HG02610 (cell line): Measurements from ENCODE around the gene YAF2.
"Not testable (repeated sequence)": the region's sequence is repeated elsewhere in the genome, so short reads cannot be mapped to it uniquely, and the experiment has no call there.

Experiments
- ATAC-seq: cut with Tn5 transposase; IDR thresholded peaks from one replicate; pipeline ENCODE4 v1.9.1; 2021; ENCODE audit warnings: mild to moderate bottlenecking, moderate library complexity; ENCODE audit not compliant: unreplicated experiment

YAF2 gene

DNA sequence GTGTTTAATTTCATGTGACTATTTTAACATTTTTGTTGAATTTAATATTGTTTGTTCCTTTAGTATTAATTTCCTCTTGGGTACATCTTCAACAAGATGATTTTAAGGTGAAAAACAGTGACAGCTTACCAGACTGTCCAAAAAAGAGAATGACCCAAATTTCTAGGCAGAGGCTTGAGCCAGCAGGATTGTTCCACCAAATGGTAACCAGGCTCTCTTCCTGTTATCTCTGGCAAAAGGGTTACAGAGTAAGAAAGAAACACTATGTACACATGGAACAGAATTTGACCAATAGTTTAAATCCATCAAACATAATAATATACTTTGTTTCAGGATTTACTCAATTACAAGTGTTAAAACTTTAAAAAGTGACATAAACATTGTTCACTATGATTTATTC, 39.0 kb downstream of the YAF2 start:
- ATAC-seq: no peak

DNA sequence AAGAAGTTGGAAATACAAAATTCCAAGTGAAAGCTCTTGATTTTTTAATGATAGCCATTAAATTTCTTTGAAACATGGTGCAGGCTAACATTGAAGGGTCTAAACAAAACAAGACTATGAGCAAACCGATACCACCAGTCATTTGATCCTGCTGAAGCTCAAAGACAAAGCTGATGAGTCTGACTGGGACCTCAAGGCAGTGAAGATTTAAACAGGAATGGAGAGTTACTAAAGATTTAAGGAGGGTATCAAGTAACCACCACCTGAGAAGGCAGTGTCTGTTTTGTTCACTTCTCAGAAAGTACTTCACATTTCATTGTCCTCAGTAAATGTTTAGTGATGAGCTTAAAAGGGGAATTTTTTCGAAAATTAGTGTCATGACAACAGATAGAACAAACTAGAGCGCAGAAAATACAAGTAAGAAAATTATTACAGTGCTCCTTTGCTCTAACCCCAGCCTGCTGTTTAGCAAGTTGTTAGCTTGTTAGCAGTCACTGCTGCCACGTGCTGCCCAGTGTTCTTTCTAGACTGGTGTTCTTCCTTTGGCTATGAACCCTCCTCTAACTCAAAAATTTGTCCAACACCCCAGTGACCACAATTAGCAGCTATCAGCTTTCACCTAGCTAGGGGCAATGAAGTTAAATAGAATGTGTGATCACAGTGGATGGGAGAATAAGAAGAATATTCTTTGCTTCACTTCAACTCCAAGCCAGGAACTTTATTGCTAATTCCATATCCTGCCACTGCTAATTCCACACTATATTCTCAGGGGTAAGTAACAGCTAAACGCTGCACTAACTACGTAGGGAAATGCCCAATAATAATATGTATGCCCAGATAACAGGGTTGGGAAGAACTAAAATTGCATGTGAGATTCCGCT, 41.1 kb downstream of the YAF2 start:
- ATAC-seq: no peak

DNA sequence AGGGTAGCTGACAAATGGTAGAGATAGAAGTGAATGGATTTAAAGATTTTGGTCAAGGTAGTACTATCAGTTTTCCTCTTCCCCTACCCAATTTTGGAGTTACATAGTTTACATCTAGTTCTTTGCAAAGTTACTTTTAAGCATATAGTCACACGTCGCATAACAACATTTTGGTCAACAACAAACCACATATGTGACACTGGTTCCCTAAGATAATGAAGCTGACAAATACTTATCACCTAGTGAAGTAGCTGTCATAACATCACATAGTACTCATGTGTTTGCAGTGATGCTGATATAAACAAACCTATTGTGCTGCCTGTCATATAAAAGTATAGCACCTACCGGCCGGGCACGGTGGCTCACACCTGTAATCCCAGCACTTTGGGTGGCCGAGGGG, 45.4 kb downstream of the YAF2 start:
- no peak for ATAC-seq

DNA sequence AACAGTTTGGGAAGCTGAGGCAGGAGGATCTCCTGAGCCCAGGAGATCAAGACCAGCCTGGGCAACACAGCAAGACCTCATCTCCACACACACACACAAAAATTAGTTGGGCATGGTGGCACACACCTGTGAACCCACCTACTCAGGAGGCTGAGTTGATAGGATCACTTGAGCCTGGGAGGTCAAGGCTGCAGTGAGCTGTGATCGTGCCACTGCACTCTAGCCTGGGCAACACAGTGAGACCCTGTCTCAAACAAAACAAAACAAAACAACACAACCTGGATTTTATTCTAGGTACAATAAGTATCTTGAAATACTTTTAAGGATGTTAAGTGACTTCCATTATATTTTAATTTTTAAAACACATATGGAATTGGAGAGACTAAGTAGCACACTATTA, 45.8 kb downstream of the YAF2 start:
- no peak for ATAC-seq

DNA sequence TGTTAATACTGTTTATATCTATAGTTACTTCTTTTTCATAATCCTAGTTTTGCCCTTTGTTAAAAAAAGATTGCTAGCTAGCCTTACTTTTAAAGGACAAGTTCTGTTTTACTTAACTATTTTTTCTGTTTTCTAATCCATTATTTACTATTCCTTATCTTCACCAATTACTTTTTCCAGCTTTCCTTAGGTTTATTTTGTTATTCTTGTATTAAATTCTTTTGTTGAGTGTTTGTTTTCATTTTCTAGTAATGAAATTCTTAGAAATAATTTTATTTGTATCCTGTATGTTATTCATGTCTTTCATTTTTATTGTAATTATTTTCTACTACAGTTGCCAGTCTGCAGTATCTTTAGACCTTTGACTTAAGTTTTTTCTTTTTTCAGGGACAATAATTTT, 47.7 kb downstream of the YAF2 start:
- ATAC-seq: no peak

DNA sequence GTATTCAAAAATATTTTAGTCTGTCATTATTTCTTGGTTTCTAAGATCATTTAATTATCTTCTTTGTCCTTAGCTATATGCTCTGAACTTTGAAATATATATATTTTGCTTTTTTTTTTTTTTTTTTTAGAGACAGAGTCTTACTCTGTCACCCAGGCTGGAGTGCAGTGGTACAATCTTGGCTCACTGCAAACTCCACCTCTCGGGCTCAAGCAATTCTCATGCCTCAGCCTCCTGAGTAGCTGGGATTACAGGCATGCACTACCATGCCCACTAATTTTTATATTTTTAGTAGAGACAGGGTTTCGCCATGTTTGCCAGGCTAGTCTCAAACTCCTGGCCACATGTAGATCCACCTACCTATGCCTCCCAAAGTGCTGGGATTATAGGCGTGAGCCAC, 49.8 kb downstream of the YAF2 start:
- not testable (repeated sequence) for ATAC-seq

DNA sequence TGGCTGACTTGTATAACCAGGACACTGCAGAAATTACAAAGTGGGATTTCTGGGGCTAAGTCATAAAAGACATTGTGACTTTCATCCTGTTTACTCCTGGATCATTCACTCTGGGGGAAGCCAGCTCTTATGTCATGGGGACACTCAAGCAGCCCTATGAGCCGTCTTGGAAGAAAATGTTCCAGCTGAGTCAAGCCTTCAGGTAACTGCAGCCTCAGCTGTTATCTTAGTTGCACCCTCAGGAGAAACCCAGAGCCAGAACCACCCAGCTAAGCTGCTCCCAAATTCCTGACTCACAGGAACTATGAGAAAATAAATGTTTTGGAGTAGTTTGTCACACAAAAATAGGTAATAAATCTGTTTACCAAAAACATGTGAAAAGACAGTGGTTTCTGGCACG, 50.2 kb downstream of the YAF2 start:
- ATAC-seq: no peak

DNA sequence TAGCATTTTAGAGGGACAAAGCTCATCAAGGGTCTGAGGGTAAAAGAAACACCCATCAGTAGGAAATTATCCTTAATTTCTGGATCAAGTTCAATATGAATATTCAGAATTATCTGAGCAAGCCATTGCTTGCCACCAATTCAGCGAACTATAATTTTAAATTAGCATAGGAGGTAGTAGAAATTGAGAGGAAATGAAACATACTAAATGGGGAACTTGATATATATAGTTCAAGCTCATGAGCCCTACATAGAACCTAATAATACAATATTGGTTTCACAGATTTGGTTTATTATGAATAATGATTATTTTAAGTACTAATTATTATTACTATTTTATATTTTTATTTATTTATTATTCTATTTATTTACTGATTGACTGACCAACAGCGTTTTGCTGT, 51.3 kb downstream of the YAF2 start:
- no peak for ATAC-seq

DNA sequence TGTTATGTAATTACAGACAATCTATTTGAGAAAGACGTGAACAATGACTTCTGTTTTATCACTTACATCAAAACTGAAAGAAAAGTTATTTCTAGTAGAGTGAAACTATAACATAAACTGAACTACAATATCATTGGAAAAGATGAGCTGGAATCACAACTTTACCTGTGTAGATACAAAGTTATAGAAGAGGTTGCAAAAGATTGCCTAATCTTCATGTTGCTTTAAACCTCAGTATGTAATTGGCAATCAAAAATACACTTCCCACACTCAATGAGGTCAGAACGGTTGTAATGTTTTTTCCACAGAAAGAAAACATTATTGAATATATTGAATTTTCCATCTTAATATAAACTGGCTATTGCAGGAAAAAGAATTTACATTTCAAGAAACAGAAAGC, 55.7 kb downstream of the YAF2 start:
- ATAC-seq: no peak

DNA sequence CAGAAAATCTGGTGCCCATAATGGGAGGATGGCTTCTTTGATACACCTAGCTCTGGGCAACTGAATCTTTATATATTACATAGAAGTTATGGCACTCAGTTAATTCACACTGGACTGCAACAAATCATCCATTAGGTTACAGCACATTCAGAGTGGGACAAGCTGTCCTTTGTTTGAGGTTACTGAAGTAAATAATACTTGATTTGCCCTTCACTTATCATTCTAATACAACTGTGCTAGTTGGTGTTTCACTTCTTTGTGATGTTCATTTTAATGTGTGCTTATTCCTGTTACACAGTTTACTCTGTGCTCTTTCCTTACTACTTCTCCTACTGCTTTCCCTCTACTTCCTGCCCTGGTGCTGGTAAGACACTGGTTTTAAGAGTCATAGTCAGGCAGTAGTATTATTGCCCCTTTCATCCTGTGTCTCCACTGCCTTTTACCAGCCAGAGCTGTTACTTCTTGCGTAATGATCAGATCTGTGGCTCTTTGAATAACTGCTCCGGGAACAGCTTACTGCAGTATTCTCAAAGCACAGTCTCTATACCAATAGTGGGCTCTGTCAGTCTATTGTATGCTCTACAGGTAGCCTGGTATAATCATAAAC, 57.0 kb downstream of the YAF2 start:
- no peak for ATAC-seq

DNA sequence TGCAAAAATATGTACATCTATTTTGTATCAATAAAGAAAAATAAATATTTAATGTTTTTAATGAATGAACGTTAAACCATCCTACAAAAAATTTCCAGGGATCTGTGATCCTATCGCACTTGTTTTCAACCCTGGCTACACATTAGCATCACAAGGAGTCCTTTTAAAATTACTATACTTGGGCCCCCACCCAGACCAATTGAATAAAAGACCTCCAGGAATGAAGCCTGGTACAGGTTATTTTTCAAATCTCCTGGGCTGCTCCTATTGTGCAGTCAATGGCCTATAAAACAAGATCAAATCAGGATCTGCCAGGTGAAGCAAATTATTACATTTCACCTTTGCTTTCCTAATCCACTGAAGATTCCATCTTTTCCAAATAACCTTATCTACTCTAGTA, 59.9 kb downstream of the YAF2 start:
- no peak for ATAC-seq

DNA sequence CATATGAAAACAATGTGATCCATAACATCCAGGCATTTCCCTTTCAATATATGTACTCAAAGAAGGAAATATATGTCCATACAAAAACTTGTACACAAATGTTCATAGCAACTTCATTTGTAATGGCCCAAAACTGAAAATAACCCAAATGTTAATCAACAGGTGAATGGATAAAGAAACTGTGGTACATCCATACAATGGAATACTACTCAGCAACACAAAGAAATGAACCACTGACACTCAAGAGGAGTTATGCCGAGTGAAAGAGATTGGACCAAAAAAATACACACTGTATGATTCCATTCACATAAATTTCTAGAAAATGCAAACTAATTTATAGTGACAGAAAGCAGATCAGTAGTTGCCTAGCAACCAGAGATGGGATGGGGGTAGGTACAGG, 63.1 kb downstream of the YAF2 start:
- ATAC-seq: no peak

DNA sequence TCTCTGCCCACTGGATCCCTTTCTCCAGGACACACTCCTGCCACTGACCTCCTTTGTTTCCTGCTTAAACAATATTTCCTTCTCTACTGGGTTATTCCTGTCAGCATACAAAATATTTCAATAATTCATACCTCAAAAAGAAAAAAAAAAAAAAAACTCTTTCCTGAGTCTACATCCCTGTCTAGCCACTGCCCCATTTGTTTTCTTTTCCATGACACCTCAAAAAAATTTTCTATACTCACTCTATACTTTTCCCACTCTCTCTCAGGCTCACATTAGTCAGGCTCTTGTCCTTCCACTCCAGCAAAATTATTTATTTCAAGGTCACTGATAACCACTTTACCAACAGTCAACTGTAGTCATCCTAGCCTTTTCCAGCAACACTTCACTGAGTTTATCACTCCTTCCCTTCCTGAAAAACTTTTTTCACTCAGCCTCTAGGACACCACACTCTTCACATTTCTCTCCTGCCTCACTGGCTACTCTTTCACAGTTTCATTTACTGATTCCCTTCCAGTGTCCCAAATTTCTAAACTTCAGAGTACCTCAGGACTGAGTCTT, 64.0 kb downstream of the YAF2 start:
- ATAC-seq: no peak

DNA sequence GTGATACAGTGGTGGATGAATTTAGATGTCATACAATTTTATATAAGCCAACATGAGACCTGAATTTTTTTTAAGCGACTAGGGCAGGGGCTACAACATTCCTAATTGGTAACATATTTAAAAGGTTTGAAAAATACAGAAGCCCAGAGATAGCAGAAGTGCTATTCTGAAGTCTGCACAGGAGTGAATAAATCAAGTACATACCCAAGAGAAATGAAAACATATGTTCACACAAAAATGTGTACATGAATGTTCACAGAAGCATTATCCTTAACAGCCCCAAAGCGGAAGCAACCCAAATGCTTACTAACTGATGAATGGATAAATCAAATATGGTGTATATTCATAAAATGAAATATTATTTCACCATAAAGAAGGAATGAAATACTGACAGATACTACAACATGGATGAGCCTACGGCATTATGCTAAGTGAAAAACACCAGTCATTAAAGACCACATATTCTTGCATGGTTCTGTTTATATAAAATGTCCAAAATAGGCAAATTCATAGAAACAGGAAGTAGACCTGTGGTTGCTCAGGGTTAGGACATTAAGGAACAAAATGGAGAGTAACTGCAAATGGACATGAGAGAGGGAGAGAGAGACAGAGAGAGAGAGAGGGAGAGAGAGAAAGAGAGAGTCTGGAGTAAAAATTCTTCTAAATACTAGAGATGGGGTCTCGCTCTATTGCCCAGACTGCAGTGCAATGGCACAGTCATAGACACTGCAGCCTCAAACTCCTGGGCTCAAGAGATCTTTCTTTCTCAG, 65.4 kb downstream of the YAF2 start:
- ATAC-seq: no peak

DNA sequence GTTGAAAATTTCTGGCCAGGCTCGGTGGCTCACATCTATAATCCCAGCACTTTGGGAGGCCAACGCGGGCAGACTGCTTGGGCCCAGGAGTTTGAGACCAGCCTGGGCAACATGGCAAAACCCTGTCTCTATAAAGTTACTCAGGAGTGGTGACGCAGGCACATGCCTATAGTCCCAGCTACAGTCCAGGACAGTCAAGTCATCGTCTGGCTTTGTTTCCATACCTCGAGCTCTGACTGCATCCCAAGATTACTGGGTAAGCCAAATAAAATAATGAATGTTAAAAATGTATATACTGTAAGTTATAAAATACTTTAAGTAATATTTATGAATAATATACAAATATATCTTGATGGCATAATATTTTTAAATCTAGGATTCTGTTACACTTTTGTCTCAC, 70.3 kb downstream of the YAF2 start:
- ATAC-seq: no peak

DNA sequence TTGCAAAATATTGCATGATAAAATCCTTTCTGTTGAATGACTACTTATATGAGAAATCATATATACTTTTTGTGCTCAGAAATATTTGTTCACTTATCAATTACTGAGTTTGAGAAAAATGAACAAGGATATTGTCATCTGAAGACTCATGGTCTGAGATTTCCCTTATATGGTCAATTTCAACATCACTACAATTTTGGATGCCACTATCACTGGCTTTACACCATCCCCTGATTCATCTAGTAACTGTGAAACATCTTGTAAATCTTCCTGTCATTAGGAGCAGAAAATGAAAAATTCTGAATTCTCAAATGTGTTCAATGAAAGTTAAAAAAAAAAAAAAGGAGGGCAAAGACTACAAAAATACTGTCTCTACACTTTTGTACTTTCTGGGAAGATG, 71.5 kb downstream of the YAF2 start:
- ATAC-seq: no peak

DNA sequence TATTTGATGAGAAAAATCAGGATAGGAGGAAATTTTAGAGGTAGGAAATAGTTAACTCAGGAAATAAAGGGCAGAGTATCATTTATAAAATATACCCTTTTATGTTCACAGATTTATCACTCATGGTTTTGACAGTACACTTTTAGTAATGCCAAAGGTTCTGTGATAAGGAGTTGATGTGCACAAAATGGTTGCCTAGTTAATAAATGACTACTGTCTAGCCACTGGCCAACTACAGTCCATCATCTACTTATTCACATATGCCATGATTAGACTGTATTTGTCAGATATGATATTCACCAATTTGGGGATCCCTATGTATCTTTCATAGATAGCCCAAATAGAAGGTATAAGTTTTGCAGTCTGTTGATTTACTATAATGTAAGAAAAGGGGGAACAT, 74.1 kb downstream of the YAF2 start:
- no peak for ATAC-seq

DNA sequence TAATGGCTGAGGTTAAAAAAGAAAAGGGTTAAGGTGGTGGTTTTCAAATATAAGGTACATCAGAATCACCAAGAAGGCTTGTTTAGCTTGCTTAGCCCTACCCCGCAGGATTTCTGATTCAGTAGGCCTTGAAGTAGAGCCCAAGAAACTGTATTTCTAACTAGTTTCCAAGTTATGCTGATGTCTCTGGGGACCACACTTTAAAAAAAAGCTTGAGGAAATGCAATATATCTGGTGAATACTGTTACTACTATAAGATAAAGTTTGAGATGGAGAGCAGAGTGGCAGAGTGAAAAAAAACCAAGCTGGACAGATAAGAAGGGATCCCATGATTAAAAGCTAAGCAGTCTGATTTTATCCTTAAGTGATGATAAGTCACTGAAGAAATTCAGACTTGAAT, 75.1 kb downstream of the YAF2 start:
- no peak for ATAC-seq

DNA sequence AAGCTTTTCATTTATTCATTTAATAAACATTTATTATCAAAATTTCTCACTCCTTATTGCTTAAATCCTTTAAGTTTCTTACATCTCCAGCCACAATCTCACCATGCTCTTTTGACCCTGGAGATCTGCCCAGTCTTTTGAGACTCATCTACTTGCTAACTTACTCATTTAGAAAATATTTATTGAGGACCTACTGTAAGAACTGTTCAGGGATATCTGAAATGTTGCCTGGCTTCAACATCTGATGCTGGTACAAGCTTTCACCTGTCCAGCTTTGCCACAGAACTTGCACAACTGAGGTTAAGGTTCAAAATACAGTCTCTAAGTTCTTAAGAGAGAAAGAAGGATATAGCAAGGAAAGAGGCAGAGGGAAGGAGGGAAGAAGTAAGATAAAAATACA, 75.9 kb downstream of the YAF2 start:
- ATAC-seq: no peak

DNA sequence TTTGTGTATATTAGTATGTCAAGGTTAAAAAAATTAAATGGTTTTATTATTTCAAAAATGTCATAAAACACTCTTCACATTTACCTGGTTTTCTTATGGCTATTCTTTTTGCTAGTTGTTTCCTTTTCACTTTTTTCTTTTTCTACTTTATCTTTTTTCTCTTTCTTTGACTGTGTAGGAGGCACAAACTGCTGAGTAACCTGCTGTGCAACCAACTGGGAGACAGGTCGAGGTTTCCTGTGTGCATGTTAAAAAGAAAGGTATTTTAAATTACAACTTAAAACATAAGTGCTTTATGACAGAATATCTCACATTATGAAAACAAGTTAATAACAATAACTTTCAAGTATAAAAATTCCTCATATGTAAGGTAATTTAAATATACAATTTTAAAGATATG, 76.5 kb downstream of the YAF2 start:
- ATAC-seq: no peak

DNA sequence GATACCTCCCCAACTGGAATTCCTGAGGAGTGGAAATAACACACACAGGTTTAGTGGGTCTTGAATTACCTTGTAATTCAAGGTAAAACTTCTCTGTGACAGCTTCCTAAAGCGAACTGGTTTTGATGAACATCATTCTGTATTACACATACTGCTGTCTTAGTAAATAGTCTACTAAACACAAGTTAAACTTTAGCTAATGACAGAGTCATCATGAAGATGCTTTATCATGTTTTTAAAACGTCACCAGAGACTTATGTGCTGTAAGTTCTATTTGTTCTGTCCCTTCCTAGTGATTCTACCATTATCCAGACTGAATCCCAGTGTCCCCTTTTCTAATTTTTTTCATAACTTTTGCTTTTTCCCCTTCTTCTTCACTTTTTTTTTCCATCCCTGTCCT, 81.8 kb downstream of the YAF2 start:
- no peak for ATAC-seq
